ENCODE measurements around the gene TMEM59.
"Not testable (repeated sequence)": the region's sequence is repeated elsewhere in the genome, so short reads cannot be mapped to it uniquely, and the experiment has no call there.

The TMEM59 gene

GRCh38 chr1:54013393-54014008 is 39.5 kb downstream of the TMEM59 start:
- no peak for DNase-seq (ENCODE audit: low read depth in 3 of 3, low spot score in 1 of 3)

GRCh38 chr1:54012863-54013262 is 40.1 kb downstream of the TMEM59 start:
- DNase-seq (ENCODE audit: low read depth in 3 of 3, low spot score in 1 of 3): no peak

- DNase-seq (ENCODE audit: low read depth in 3 of 3, low spot score in 1 of 3): no peak
Measured at GRCh38 chr1:54012008-54012325, 41.0 kb downstream of the TMEM59 start.

- DNase-seq (ENCODE audit: low read depth in 3 of 3, low spot score in 1 of 3): no peak
Measured at GRCh38 chr1:54011316-54012007, 41.5 kb downstream of the TMEM59 start.

- DNase-seq (ENCODE audit: low read depth in 3 of 3, low spot score in 1 of 3): no peak
Measured at GRCh38 chr1:54010415-54011117, 42.4 kb downstream of the TMEM59 start.

GRCh38 chr1:54009406-54009805 is 43.6 kb downstream of the TMEM59 start:
- DNase-seq (ENCODE audit: low read depth in 3 of 3, low spot score in 1 of 3): no peak

GRCh38 chr1:54008876-54009275 is 44.1 kb downstream of the TMEM59 start:
- no peak for DNase-seq (ENCODE audit: low read depth in 3 of 3, low spot score in 1 of 3)

- DNase-seq (ENCODE audit: low read depth in 3 of 3, low spot score in 1 of 3): no peak
Measured at GRCh38 chr1:54007613-54008012, 45.4 kb downstream of the TMEM59 start.

- no peak for DNase-seq (ENCODE audit: low read depth in 3 of 3, low spot score in 1 of 3)
Measured at GRCh38 chr1:54006508-54006907, 46.5 kb downstream of the TMEM59 start.

GRCh38 chr1:54004481-54005049 is 48.4 kb downstream of the TMEM59 start:
- DNase-seq (ENCODE audit: low read depth in 3 of 3, low spot score in 1 of 3): no peak

- DNase-seq (ENCODE audit: low read depth in 3 of 3, low spot score in 1 of 3): not testable (repeated sequence)
Measured at GRCh38 chr1:54003750-54004480, 49.1 kb downstream of the TMEM59 start.

- DNase-seq (ENCODE audit: low read depth in 3 of 3, low spot score in 1 of 3): no peak
Measured at GRCh38 chr1:54003249-54003646, 49.8 kb downstream of the TMEM59 start.

GRCh38 chr1:54002544-54003248 is 50.3 kb downstream of the TMEM59 start:
- DNase-seq (ENCODE audit: low read depth in 3 of 3, low spot score in 1 of 3): no peak

GRCh38 chr1:54001591-54001990 is 51.4 kb downstream of the TMEM59 start:
- DNase-seq (ENCODE audit: low read depth in 3 of 3, low spot score in 1 of 3): no peak

GRCh38 chr1:53999920-54000319 is 53.1 kb downstream of the TMEM59 start:
- DNase-seq (ENCODE audit: low read depth in 3 of 3, low spot score in 1 of 3): no peak

- DNase-seq (ENCODE audit: low read depth in 3 of 3, low spot score in 1 of 3): no peak
Measured at GRCh38 chr1:53998223-53998622, 54.8 kb downstream of the TMEM59 start.

- DNase-seq (ENCODE audit: low read depth in 3 of 3, low spot score in 1 of 3): no peak
Measured at GRCh38 chr1:53995683-53996082, 57.3 kb downstream of the TMEM59 start.

- DNase-seq (ENCODE audit: low read depth in 3 of 3, low spot score in 1 of 3): not testable (repeated sequence)
Measured at GRCh38 chr1:53994516-53994915, 58.5 kb downstream of the TMEM59 start.

- no peak for DNase-seq (ENCODE audit: low read depth in 3 of 3, low spot score in 1 of 3)
Measured at GRCh38 chr1:53992085-53992874, 60.7 kb downstream of the TMEM59 start.

- DNase-seq (ENCODE audit: low read depth in 3 of 3, low spot score in 1 of 3): no peak
Measured at GRCh38 chr1:53987880-53988279, 65.1 kb downstream of the TMEM59 start.
